ENCODE results near the gene ARF3.

ARF3 gene

DNA sequence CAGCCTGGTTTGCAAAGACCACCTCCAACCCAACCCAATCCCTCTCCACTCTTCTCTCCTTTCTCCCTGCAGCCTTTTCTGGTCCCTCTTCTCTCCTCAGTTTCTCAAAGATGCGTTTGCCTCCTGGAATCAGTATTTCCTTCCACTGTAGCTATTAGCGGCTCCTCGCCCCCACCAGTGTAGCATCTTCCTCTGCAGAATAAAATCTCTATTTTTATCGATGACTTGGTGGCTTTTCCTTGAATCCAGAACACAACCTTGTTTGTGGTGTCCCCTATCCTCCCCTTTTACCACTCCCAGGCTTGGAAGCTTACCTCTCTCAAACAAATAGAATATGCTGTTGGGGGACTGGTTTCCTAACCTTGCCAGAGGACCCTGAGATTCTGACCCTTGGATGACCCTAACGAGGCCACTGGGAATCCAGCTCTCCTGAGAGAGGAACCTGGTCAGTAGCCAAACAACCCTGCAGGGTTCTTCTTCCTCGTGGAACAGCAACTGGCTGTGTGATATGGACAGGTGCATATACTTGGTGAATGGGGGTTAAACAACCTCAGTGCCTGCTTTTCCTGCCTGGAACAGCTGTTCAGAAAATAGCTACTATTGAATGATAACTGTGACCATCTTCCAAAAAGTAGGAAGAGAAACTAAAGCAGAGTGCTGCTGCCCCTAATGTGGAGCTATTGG lies 25.3 kb upstream of the ARF3 start:
- in situ Hi-C loops (cut with MboI; ENCODE audit: low sequenced_read_pairs): no loop called here

DNA sequence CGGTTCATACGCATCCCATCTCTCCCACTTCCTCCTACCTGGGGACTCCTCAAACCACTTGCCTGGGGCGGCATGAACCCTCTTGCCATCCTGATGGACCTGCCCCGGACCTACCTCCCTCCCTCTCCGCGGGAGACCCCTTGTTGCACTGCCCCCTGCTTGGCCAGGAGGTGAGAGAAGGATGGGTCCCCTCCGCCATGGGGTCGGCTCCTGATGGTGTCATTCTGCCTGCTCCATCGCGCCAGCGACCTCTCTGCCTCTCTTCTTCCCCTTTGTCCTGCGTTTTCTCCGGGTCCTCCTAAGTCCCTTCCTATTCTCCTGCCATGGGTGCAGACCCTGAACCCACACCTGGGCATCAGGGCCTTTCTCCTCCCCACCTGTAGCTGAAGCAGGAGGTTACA lies 24.5 kb upstream of the ARF3 start:
- in situ Hi-C loops (cut with MboI; ENCODE audit: low sequenced_read_pairs): no loop called here

DNA sequence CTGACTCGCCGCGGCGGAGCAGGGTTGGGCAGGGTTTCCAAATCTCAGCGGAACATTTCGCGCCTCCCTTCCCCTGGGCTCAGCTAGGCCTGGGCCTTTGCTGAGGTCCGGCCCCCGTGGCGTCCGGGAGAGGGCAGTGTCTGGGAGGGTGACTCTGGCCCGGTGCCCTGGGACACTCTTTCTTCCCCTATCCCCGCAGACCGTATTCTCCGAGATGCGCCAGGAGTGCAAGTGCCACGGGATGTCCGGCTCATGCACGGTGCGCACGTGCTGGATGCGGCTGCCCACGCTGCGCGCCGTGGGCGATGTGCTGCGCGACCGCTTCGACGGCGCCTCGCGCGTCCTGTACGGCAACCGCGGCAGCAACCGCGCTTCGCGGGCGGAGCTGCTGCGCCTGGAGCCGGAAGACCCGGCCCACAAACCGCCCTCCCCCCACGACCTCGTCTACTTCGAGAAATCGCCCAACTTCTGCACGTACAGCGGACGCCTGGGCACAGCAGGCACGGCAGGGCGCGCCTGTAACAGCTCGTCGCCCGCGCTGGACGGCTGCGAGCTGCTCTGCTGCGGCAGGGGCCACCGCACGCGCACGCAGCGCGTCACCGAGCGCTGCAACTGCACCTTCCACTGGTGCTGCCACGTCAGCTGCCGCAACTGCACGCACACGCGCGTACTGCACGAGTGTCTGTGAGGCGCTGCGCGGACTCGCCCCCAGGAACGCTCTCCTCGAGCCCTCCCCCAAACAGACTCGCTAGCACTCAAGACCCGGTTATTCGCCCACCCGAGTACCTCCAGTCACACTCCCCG lies 23.9 kb upstream of the ARF3 start:
- in situ Hi-C loops (cut with MboI; ENCODE audit: low sequenced_read_pairs): no loop called here

DNA sequence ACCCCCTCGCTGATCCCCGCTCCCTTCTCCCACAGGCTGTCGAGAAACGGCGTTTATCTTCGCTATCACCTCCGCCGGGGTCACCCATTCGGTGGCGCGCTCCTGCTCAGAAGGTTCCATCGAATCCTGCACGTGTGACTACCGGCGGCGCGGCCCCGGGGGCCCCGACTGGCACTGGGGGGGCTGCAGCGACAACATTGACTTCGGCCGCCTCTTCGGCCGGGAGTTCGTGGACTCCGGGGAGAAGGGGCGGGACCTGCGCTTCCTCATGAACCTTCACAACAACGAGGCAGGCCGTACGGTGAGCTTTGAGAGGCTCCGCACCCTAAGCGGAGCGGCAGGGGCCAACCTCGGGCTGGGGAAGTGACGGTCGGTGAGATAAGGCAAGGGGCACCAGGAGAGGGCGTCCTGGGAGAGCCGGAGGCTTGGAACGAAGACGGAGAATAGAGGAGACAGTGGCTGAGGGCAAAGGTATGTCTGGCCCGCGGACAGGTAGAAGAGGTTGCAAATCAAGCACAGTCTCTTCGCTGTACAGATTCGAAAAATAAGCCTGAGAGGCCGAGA lies 23.2 kb upstream of the ARF3 start:
- in situ Hi-C loops (cut with MboI; ENCODE audit: low sequenced_read_pairs): no loop called here

DNA sequence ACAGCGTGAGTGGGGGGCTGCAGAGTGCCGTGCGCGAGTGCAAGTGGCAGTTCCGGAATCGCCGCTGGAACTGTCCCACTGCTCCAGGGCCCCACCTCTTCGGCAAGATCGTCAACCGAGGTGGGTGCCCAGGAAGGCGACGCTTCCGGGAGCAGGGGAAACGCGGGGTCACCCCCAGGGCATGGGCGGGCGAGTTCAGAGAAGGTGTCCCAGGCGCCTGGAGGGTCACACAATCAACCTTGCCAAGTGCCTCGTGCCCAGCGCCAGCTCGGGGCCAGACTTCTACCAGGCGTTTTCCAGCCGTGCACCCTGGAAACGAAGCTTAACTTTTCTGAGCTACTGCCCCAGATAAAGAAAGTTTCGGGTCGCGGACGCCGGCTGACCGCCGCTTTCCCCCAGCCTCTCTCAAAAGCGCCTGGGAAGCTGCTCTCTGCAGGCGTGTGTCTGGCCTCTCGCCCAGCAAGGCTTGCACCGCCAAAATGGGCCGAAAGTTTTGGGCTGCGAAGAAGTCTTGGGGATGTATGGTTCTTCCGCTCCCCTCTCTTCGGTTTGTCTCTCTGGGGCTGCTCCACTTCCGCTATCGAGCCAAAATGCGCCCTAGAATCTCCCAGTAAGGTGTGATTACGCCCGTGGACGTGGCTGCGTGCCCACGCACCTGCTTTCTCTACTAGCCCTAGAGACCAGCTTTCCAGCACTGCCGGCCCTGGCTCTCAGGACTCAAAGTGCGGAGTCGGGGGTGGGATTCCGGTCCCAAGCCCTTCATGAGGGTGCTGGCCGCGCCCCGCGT lies 22.5 kb upstream of the ARF3 start:
- in situ Hi-C loops (cut with MboI; ENCODE audit: low sequenced_read_pairs): no loop called here

DNA sequence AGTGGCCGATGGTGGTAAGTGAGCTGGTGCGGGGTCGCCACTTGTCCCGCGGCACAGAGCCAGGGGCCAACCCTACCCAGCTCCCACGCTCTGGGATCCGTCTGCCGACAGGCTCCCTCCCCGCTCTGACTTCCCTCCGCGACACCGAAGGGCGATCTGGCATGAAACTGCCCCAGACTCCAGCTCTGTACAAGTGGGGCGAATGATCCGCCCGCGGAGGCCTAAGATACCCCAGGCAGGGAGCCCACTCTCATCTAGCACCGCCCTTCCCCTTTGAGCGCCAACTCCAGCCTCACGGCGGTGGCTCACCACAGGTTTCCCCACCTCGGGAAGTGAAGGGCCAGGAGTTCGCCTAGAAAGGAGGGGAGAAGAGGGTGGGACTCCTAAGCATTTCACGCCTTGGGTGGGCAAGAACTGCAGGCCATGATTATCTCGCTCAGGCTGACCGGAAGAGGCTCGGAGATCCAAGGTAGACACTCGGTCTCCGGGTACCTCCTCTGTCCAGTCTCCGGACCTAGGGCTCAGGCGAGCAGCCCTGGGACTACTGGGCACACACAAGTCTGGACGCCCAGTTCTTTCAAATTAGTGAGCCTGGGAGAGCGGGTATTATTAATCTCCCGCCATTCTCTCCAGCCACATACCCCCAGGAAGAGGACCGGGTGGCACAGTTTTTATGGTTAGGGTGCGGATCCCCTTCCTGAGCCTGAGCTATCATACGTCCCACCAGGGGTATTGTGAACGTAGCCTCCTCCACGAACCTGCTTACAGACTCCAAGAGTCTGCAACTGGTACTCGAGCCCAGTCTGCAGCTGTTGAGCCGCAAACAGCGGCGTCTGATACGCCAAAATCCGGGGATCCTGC lies 21.7 kb upstream of the ARF3 start:
- in situ Hi-C loops (cut with MboI; ENCODE audit: low sequenced_read_pairs): no loop called here

DNA sequence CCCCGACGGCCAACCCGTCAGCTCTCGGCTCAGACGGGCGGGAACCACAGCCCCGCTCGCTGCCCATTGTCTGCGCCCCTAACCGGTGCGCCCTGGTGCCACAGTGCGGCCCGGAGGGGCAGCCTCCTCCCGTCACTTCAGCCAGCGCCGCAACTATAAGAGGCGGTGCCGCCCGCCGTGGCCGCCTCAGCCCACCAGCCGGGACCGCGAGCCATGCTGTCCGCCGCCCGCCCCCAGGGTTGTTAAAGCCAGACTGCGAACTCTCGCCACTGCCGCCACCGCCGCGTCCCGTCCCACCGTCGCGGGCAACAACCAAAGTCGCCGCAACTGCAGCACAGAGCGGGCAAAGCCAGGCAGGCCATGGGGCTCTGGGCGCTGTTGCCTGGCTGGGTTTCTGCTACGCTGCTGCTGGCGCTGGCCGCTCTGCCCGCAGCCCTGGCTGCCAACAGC lies 21.0 kb upstream of the ARF3 start, which contains the start of gene WNT1:
Gene WNT1, plus strand, starts transcription at position 32 of the 450 bp plus-strand sequence. Its CDS starts 329 bp downstream, at position 361.
- in situ Hi-C loops (cut with MboI; ENCODE audit: low sequenced_read_pairs): no loop called here

DNA sequence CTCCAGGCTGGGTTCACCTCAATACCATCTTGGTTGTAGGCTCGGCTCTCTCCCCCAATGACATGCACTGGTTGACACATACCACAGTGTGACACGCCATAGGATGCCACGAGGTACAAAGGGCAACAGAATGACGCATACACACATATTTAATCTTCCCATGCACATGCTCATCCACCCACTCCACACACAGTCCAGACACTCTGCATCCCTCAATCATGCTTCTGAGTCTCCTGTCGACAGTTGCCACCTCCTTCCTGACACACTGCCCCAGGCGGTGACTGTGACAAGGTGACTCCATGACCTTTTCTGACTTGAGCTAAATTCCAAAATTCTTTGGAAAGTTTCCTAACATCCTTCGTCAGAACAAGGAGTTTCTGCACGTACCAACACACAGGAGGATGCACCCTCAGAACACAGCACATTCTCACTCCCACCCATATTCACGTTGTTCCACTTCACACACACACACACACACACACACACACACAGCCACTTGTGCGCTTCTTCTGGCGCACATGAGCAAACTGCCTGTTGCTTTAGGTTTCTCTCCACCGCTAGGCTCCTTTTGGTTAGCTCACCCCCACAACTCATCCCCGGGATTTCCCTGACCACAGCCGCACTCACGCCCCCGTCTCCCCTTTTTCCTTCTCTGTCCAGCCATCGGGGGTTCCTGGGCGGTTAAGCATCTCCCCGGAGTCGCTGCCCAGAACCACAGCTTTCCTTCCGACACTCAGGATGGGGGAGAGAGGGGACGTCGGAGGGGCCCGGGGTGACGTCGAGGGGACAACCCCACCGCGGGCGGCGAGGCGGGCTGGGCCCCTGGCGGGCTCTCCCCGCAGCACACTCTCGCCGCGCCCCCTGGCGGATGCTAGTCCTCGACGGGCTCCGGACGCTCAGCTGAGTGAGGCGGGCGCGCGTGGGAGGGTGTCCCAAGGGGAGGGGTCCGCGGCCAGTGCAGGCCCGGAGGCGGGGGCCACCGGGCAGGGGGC lies 20.3 kb upstream of the ARF3 start:
- in situ Hi-C loops (cut with MboI; ENCODE audit: low sequenced_read_pairs): no loop called here

DNA sequence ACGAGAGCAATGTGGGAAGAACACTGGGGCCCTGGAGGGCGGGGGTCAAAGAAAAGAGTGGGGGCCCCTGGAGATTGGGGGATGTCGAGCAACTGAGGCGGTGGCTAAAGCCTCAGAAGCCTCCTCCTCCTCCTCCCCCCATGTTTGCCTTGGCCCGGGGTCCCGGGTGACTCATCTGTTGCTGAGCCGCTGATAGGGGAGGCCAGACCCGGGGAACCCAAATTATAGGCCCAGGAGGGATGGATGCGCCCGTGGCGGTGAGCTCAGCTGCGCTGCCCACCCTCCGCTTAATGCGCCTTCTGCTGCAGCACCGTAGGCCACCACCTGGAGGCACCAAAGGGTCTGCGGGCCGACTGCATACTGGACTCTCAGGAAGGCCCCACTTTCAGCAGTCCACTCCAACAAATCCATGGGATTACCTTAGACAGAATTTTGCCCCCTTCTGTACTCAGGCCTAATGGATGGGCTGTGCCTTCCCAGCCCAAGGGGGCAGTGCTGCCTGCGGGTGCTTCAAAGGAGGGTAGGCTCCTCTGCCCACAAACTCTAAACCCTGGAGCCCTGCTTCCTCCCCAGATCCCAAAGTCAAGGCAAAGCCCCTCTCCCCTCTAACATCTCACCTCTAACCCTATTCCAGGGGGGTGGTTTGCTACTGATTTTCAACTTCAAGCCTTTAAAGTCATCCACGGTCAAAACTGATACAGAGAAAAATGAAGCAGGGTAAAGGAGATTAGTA lies 16.8 kb upstream of the ARF3 start:
- in situ Hi-C loops (cut with MboI; ENCODE audit: low sequenced_read_pairs): no loop called here

DNA sequence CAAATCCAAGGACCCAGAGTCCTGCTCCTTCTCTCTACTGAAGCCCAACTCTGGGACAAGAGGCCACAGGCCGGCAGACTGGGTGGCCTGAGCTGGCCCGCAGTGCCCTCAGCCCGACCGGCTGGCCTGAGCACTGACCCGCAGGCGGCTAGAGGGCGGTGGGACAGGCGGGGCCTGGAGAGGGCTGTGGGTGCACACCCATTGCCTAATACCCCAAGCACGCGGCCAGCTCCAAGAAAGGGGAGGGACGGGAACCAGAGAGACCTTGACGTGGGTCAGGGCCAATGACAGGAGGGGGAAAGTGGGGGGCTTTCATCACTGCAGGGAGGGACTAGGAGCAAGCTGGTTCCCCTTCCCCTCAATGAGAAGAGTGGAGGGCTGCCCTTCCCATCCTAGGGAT lies 16.2 kb upstream of the ARF3 start:
- in situ Hi-C loops (cut with MboI; ENCODE audit: low sequenced_read_pairs): no loop called here

DNA sequence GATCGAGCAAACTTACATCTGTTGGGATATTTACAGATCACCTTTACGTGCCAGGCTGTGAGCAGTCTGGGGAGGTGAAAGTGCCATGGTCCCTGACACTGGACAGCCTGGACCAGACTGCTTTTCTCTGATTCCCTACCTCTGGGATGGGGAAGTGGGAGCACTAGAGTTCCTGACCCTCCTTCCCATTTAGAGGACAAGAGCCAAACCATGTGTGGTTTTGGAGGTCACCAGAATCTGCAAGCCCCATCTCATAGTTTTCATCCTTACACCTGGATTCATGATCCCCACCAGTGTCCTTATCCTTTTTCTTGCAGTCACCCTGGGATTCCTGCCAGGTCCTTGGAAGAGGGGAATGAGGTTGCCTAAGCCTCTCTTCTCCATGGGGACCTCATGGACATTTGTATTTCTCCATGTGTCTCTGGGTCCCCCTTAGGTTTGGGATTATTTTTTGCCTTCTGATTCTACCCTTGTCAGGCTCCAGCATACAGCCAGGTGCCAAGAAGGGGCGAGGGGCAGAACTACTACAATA lies 15.7 kb upstream of the ARF3 start:
- in situ Hi-C loops (cut with MboI; ENCODE audit: low sequenced_read_pairs): no loop called here

DNA sequence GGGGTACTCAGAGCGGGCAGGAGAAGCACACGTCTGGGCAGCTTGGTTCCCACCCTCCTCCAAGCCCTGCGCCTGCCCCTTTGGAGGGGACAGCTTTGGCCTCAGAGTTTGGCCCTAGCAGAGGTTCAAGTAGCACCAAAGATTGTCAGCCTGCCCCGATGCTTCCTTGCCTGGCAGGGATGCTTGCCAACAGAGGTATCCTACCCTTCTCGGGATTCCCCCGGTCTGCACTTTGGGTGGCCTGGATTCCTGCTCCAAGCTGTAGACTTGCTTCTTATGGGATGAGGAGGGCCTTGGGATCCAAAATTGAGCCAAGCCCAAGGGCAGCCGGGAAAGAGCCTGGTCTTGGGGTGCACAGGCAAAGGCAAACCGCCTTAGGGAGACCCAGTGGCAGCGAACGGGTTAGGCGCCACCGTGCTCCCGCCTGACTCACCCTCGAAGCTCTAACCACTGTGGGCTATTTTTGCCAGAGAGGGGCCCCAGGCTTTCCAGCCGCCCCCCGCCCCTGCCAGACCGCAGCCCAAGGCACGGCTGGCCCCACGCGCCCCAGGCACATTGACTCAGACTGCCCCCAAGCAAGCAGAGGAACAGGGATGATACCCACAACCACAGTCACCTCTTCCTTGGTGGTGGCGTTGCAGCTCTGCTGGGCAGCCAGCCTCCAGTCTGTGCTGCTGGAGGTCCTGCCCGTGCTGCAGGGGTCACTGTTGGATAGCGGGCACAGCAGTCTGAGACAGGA lies 15.1 kb upstream of the ARF3 start:
- in situ Hi-C loops (cut with MboI; ENCODE audit: low sequenced_read_pairs): no loop called here

DNA sequence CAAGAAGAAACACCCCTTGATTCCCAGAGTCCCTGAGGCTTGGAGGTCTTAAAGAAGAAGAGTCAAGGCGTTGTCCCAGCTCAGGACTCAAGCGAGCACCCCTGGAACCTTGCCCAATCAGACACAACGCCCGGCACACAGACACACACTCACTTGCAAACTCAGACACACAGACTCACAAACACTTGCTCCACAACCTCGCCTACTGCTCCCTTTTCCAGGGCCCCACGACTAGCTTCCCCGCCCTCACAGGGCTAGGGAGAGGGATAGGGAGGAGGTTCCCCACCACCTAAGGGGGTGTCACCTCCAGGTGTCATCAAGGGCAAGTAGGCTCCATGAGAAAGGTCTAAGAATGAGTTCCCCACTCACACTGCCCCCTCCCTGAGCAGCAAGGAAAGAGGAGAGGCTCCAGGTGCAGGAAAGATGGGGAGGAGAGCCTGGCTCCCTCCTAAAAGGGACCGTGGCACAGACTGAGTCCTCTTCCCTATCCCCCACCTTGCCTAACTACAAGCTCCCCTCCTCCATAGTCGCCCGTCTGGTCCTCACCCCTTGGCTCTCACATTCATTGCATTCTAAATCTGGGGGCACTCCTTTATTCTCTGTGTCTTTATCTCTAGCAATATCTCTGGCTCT lies 13.5 kb upstream of the ARF3 start:
- in situ Hi-C loops (cut with MboI; ENCODE audit: low sequenced_read_pairs): no loop called here

DNA sequence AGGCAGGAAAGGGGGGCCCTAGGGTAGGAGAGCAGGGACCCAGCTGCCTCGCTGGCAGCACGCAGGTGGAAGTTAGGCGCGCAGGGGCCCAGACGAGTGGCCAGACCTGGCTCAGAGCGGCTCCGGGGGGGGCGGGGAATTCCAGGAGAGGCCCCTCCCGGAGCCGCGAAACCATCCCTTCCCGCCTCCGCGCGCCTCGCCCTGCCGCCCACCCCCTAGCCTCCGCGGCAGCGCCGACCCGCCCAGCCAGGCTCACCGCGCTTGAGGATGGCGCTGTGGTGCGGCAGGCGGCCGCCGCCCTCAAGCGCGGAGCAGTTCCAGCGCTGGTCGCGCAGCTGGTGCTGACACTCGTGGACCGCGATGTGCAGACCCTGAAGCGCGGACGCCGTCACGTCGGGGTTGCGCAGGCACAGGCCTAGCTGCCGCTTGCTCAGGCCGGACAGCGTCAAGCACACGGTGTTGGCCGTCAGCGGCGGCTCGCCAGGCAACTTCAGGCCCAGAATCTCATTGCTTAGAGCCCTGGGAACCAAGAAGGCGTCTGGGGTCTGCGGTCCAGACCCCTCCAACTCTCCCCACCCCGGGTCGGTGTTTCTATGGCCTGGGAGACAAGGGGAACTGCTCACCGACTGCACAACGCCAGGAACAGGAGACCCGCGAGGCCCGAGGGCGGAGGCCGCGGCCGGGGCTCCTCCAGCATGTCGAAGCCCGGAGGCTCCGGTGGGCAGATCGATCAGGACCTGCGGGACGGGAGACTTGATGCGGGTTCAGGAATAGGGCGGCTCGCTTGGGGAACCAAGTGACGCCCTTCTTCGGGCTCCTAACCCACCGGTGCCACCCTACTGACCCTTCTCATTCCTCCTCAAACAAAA lies 12.8 kb upstream of the ARF3 start:
- in situ Hi-C loops (cut with MboI; ENCODE audit: low sequenced_read_pairs): no loop called here

DNA sequence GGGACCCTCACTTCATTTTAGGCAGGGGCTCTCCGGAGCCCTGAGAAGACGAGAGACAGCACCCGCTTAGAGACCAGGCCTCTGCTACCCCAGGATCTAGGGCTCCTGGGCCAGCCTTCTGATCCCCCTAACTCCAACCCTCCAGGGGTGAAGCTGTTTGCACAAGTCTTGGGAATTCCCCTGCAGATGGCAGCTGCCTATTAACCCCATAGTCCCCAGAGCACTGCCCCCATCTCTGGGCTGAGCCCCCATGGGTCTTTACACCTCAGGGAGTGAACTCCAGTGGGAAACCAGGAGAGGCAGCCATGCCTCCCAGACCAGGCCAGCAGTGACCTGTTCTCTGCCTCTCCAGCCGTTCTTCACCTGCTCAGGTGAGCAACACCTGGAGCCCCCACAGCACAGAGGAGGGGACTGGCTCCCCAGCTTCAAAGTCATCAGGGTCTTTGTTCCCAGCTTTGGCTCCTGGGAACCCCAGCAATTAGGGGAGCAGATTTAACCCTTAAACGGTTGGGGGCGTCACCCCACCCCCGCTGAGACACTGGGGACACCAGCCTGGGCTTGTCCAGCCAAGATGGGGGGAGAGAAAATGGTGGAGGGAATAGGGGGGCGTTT lies 12.0 kb upstream of the ARF3 start:
- in situ Hi-C loops (cut with MboI; ENCODE audit: low sequenced_read_pairs): no loop called here

DNA sequence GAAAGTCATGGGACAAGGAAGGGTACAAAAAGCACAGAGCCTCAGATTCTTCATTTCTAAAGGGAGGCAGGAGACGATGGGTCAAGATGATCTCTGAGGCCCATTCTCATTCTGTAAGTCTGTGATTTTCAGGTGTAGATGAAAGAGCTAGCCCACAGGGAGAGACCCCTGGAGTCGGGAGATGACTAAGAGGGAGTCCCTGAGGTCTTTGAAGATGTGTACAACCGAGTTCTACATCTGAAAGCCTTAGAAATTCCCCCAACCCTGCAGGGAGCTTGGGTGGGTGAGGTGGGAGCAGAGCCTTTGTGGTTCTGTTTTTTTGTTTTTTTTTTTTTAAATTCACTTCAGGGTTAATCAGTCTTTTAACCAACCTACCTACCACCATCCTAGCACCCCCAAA lies 11.2 kb upstream of the ARF3 start:
- in situ Hi-C loops (cut with MboI; ENCODE audit: low sequenced_read_pairs): no loop called here

Measured in HL-60/S4 treated with retinoic acid at 250 ng/mL for 4 days and 3 days (cell line).